NCI-H187 treated with DMSO at 0.1 percent for 48 hours (cell line): Measurements from ENCODE around the gene NDUFA8.

Experiments
- DNase-seq: peaks from one replicate; lab custom pipeline; 2025; lab: John Stamatoyannopoulos, UW

The NDUFA8 gene

DNA sequence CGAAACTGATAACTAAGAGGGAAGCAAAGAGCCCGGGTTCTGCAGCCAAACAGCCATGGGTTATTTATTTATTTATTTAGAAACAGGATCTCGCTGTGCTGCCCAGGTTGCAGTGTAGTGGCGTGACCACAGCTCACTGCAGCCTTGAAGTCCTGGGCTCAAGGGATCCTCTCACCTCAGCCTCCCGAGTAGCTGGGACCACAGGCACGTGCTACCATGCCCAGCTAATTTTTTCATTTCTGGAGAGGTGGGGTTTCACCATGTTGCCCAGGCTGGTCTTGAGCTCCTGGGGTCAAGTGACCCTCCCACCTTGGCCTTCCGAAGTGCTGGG is 24.1 kb downstream of the NDUFA8 start:
- no peak for DNase-seq

DNA sequence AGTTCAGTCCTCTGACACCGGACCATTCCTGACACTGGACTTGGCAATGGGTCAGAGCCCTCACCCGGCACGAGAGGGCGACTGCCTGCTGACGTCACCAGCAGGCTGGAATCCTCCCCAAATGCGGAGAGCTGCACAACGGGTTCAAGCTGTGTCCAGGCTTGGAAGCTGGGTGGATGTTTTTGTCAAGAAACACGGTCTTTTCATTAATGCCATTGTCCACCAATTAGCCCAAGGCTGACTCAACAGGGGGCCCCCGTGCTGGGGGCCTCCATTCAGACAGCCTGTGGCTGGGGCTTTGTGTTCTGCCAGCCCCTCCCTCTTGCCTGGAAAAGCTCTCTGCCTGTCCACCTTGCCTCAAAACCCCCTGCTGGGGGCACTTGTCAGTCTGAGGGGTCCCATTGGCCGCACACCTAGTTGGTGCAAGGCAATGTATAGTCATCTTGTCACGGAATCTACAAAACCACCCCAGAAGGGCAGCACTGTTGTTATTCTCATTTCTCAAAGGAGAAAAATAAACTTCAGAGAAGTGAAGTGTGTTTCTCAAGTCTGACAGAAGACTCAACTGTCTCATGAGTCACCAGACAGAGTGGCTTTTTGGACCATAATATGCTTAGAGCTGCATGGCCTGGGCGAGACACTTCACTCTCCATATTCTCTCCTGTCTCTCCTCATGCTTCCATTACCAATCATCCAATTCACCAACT is 24.6 kb downstream of the NDUFA8 start:
- no peak for DNase-seq

DNA sequence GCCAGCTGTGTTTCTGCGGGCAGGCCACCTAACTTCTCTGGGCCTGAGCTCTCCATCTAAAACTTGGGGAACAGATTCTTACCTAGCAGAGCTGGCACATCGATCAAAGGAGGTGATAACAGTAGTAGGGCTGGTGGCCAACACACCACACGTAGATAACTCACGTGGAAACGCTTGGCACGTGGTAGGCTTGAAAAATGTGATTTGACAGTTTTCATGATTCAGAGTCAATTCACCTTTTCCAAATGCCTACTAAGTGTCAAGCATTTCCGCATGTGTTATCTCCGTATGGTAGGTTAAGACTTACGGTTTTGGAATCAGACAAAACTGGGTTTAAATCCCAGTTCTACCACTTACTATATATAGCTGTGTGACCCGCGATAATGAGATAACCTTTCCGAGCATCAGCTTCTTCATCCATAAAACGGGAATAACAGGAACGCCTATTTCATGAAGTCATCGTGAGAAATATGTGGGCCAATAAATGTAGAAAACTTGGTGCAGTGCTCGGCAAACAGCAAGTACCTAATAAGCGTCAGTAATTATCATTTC is 25.5 kb downstream of the NDUFA8 start:
- no peak for DNase-seq

DNA sequence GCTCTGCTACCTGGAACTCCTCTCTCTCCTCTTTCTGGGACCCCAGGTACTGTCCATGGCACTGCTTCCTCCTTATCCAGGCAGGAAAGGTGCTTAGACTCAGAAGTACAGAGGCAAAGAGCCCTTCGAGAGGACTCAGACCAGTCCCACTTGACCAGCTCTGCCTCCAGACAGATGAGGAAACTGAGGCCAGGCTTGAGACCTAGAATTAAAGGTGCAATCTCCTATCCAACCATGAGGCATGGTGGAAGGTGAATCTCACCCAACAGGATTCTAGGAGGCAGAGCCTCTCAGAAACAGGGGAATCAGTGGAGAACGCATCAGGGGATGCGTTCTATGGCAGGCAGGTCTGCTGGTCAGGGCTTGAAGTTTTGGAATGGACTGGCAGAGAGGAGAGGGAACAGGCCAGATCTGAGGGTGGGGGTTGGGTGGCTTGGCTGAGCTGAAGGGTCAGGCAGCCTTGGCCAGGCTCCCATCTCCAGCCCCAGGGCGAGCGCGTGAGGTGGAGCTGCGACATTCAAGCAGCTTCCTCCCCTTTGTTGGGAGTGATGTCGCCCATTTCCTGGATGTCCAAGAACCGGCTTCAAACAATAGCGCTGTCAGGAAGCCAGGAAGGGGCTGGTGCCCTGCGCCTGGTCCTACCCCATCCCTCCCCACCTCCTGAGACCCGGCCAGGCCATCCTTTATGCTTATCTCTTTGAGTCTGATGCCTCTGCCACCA is 26.2 kb downstream of the NDUFA8 start:
- no peak for DNase-seq

DNA sequence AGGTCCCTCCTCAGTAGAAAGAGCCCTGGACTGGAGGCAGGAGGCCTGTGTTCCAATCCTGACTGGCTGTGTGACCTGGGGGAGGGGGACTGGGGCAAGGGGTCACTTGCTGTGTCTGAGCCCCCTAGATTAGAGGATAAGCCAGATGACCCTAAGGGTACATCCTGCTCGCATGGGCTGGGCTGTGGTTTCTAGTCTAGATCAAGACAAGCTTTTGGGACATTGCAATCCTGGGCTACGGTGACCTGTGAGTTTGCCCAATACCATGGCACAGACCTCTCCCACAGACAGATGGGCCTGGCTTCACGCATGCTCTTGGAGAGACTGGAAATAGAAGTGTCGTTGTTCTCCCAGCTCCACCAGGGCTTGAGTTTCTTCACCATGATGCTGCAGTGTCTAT is 27.0 kb downstream of the NDUFA8 start:
- no peak for DNase-seq

DNA sequence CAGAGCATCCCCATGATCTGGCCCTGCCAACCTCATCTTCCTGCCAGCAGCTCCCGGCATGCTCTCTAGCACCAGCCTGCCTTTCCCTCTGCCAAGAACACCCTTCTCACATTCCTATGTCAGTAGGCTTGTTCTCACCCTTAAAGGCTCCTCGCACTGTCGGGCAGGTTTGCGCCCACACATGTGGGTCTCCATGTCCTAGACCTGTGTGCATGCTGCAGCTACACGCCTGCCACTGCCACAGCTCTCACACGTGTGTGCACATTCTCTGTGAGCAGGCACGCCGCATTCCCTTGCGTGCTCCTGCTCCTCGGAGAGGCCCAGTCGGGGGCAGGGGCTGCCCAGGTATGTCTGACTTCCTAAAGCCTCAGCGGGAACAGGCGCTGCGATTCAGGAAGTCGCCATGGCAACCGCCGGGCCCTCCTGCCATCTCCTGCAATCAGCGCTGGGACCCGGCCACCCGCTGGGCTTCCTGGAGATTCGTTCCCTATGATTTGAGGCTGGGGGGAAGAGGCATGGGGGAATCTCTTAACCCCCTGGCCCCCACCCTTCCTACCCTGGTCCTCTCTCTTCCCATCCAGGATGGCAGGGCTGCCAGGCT is 28.1 kb downstream of the NDUFA8 start:
- no peak for DNase-seq

DNA sequence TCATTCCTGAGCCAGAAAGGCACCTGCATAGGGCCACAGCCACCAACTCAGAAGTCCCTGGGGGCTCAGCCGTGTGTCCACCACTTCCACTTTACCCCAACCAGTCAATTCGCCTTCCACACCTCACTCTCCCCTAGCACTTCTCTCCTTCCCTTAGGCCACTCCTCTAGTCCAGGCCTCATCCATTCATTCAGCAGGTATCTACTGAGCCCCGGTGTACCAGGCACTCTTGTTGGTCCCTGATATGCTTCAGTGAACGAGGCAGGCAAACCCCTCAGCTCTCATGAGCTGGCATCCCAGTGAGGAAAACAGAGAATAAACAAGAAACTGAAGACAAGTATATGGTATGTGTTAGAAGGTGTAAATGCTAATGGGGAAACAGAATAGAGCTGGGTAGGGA is 28.7 kb downstream of the NDUFA8 start:
- no peak for DNase-seq

DNA sequence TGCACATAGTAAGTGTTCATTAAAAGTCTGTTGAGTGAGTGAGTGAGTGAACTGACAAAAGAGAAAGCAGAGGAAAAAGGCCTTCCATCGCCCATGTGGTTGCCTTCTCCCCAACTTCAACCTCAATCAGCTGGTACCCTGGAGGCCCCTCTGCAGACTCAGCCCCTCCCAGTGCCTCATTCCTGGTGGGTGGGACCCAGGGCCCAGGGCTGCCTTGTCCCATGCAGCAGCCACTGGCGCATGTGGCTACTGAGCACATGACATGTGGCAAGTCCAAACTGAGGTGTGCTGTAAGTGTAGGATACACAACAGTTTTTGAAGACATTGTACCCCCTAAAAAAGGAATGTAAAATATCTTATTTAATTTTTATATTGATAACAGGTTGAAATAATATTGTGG is 29.6 kb downstream of the NDUFA8 start:
- DNase-seq, result no peak

DNA sequence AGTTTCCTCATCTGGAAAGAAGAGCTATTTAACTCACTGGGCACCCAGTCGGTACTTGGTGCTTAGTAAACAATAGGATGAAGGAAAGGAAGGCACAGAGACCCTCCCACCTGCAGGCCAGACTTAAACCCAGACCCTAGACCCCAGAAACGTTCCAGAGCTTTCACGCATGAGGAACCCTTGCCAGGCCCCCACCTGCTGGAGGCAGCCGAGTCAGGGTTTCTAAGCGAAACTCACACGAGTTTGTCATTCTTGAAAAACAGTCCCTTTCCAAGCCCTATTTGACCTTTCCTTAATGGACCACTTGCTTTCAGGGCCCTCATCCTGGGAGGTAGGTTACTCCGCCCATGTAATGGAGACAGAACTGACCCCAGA is 30.6 kb downstream of the NDUFA8 start:
- no peak for DNase-seq

DNA sequence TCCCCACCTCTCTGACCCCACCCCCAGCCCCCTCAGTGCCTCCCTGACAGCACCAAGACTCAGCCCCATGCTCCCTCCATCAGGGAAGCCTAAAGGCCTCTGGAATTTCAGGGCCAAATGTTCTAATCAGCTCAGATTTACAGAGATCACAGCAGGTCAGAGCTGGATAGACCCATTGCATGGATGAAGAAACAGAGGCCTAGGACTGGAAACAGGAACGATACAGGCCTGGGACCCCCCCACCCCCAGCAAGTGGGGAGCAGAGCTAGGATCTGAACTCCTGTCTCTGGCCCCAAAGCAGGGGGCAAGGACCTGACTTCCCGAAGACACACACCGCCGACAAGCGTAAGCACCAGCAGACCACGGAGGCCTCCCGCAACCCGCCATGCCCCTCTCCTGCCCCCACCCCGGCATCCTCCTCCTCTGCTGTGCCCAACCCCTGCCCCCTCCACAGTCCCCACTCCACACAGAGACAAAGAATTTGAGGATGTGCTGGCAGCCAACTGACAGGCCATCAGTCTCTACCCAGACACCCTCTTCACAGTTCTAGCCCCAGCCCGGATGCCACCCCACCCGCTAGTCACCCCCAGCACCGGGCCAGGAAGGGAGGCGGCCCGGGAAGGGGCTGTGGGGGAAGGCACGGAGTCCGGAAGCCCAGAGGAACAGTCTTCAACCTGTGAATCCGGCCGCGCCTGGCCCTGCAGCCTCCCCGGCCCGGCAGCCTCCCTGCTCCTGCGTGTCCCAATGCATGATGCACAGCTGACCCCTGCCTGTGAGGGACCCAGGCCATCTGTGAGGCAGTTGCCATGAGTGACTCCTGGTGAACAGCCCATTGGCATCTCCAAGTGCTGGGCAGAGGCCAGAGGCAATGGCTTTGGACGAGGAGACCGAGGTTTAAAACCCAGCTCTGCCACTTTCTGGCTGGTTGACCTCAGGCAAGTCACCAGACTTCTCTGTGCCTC is 31.3 kb downstream of the NDUFA8 start:
- DNase-seq, result no peak

DNA sequence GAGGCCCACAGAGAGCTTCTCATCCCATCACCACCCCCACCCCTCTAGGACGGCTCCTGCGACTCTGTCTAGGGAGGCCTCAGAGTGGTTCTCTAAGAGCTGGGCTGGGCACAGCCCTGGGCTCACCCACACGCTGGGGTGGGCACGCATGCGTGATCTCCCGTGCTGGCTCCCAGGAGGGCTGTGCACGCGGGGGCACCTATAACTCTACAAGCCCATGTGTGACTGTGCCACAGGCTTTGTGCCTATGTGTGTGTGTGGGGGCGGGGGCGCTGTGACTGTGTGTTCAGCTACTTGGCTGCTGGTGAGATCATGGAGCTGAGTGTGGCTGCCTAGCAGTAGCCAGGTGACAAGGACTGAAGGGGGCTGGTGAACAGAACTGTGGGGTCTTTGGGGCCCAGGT is 32.2 kb downstream of the NDUFA8 start:
- DNase-seq, result no peak

DNA sequence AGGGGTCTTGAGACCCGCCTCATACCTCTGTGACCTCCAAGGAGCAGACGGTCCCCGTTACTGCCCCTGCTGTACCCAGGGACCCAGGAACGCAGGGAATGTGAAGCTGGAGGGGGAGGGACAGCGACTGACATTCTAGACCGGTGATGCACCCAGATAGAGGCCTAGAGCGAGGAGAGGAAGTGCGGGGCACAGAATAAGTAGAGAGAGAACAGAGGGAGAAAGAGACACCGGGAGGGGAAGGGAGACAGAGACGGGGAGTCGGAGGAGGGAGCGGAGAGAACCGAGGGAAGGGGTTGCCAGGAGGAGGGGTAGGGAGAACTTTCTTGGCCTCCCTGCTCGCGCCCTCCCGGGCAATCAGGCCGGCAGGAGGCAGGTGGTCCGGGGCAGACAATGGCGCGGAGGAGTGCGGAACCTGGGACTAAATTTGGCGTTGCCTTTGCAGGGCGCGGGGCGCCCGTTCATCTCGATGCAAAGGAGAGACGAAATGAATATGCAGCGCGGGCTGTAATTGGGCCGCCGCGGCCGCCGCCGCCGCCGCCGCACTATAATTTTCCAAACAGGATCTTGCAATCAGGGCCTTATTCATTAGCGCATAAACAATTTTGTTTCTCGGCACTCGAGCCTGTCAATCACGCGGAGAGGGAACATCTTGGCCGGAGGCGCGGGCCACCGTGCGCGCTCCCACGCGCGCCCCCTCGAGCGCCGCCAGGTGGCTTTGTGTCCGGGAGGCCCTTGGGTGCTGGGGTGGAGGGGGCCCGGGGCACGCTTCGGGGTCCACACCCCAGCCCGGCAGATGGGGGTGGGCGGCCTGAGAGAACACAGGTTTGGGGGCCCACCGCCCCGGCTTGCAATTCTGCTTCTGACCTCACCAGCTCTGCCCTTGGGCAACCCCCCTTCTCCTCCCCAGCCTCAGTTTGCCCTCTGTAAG is 33.0 kb downstream of the NDUFA8 start:
- DNase-seq, result no peak

DNA sequence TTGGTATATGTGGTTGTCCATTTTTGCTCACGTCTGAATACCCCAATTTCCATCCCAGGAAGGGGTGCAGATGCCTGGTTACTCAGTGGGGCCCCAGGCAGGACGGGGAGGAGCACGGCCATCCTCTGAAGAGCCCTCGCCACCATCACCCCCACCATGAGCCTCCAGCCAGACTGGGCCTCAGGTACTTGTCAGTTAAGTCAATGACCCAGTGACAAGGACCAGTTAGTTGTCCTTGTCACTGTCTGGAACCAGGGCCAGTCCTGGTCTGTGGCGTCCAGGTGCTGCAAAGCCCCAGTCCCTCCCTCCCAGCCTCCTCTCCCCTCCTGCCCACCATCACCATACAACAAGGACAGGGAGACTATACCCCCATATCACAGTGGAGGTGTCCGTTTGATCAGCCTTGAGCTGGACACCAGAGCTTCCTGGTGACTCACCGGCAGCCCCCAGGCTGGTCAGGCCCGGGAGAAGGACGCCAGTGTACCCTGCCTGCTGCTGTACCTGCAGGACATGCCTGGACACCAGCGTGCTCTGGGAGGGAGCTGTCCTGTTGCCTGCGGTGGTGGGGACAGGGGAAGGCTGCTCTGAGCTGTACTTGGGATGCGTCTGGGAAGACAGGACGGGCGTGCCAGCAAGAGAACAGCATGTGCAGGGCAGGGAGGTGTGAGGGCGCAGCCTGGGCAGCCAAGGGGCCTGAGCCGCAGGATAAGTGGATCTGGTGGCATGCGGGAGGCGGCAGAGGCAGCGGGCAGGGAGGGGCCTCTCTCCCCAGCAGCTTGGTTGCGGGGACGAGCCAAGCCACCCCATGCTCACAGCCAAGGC is 33.9 kb downstream of the NDUFA8 start:
- DNase-seq, result no peak

DNA sequence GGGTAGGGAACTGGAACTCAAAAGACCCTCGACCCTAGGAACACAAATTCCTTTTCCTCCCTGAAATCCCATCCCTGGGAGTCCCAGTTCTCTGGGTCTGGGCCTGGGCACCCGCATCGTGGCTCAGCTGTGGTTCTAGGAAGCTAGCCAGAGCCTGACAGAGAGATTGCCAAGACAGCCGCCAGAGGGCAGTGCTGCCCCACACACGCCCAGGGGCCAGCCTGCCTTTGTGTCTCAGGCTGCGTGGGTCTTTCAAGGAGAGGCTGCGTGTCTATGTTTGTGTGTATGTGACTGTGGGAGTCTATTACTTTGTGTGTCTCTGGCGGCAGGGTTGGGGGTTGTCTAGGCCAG is 34.4 kb downstream of the NDUFA8 start:
- DNase-seq, result no peak

DNA sequence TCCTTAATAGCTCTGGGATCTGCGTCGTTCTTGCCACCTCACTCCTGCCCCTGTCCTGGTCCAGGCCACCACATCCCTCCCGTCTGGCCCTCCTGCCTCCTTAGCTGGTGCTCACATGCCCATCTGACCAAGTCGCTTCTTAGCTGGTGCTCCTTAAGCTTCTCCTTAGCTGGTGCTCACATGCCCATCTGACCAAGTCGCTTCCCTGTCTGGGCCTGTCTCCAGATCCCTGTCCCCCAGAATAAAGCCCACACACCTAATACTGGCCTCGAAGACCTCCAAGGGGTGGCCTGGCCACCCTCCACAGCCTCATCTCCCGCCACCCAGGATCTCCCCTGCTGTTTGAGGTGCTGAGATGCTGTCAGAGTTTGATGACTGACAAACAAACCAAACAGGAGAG is 35.1 kb downstream of the NDUFA8 start:
- no peak for DNase-seq

DNA sequence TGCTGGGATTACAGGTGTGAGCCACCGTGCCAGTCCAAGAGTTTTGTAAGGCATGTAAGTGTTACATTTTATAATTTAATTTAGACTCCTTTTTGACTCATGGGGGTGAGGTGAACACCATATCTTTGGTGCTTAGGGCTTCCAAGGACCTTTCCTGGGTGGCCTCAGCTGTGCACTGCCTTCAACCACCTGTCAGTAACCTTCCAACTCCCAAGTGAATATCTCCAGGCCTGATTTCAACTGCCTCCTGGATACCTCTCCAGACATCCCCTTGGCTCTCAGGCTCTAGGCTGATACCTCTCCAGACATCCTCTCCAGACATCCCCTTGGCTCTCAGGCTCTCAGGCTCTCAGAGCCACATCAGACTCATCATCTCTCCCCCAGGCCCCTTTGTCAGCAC is 35.5 kb downstream of the NDUFA8 start:
- no peak for DNase-seq

DNA sequence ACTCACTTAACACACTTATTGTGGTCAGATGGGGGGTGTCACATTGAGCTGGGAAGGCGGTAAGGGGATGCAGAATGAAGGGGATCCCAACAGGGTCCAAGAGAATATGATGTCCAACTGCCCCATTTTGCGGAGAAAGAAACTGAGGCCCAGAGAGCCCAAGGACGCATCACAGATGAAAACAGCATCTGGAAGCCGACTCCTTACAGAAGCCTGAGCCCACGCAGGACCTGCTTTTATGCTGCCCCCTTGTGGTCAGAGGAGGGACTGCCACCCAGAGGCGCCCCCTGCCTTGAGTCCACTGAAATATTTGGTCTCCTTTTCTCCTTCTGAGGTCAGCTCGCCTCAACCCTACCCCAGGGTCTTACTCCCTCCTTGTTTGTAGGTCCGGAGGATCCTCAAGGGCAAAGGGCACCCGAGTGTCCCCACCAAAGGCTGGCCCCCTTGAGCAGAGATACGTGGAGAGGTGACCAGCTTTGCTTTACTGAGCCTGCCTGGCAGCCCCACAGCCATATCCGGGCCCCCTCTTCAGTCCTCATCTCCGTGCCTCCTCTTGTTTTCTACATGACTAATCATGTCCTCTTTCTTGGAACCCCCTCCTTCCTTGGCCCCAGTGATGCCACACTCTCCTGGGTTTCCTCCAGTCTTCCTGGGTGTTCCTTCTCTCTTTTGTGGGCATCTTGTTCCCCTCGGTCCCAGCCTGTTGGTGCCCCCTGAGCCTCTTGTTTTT is 36.5 kb downstream of the NDUFA8 start:
- no peak for DNase-seq

DNA sequence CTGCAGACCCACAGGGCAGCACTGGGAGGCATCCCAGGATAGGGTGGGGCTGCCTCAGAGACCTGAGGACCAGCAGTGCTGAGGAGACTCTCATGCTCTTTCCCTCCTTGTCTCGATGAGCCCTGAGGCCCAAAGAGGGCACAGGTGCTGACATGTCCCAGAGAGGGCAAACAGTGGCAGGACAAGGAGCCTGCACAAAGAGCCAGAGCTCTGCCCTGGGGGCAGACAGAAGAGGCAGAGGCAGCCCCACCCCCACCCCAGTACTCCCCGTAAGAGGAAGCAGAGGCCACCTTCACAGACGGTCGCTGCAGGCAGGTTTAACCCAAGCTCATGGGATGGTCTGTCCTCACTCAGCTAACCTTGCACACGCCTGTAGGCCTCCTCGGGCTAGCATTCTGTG is 37.1 kb downstream of the NDUFA8 start:
- DNase-seq, result no peak

DNA sequence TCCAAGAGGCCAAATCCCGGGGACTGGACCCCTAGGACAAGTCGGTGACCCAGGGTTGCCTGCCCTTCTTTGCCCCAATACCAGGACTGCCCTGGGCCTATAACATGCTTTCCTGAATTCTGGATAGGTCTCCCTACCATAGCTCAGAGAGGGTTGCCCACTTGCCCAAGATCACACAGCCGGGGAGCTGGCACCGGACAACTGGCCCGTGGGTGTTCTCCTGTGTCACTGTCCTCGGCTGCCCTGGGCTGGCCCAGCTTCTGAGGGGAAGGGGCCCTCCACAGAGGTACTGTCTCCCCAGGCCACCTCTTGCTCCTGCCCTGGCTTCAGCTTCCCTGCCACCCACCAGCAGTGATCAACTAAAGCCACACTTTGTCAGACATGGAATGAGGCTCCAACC is 37.6 kb downstream of the NDUFA8 start:
- DNase-seq, result no peak

DNA sequence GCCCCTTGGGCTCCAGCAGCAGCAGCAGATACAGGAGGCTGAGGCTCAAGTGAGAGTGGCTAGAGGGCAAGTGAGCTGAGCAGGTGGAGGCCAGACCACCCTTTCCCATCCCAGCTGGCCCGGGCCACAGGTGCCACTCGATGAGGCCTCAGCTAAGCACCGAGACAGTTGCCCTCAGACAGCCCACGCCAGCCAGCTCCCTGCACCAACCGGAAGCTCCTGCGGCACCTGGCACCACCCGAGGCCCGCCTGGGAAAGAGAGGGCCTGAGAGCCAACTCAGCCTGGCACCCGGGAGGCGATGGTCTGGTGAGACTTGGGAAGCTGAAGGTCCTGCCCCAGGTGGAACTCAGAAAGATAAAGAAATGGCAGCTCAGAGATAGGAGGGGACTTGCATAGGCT is 38.2 kb downstream of the NDUFA8 start:
- DNase-seq, result no peak
